Neural progenitor cell (in vitro differentiated cells): Measurements from ENCODE around the gene KIAA2012. TPM values are rescaled to one million over a fixed set of nuclear protein-coding genes. Genes with fewer than 3 reads are reported as not detected.

Source experiments
- DNase-seq: peaks from one replicate; pipeline ENCODE4 v3.0.0-alpha.2; 2016; ENCODE audit warnings: low spot score
- H2AFZ ChIP-seq: fragments of 200-600 bp; sonication (generic); replicated peaks from 2 replicates; pipeline ENCODE4 v1.6.1; 2016; ENCODE audit warnings: antibody characterized with exemption
- H3F3A ChIP-seq: fragments of 200-600 bp; sonication (generic); 2 replicates; pipeline ENCODE4 v1.6.1; 2016; ENCODE audit warnings: antibody characterized with exemption, low read depth
- H3K27ac ChIP-seq: fragments of 200-600 bp; sonication (generic); 2 replicates; pipeline ENCODE4 v1.5.1; 2016; ENCODE audit warnings: mild to moderate bottlenecking
- H3K27me3 ChIP-seq: fragments of 200-600 bp; sonication (generic); 2 replicates; pipeline ENCODE4 v1.6.1; 2016; ENCODE audit warnings: mild to moderate bottlenecking, moderate library complexity
- H3K36me3 ChIP-seq: fragments of 200-600 bp; sonication (generic); 2 replicates; pipeline ENCODE4 v1.5.1; 2016
- H3K4me1 ChIP-seq: fragments of 200-600 bp; sonication (generic); 2 replicates; pipeline ENCODE4 v1.6.1; 2016; ENCODE audit warnings: mixed run types
- H3K4me2 ChIP-seq: fragments of 200-600 bp; sonication (generic); 2 replicates; pipeline ENCODE4 v1.6.1; 2016
- H3K4me3 ChIP-seq: fragments of 200-600 bp; sonication (generic); 2 replicates; pipeline ENCODE4 v1.5.1; 2016
- H3K79me2 ChIP-seq: fragments of 200-600 bp; sonication (generic); 2 replicates; pipeline ENCODE4 v1.6.1; 2016; ENCODE audit warnings: low read depth
- H3K9ac ChIP-seq: fragments of 200-600 bp; sonication (generic); 2 replicates; pipeline ENCODE4 v1.6.1; 2016
- H3K9me3 ChIP-seq: fragments of 200-600 bp; sonication (generic); 2 replicates; pipeline ENCODE4 v1.5.1; 2016; ENCODE audit warnings: low read depth
- H4K20me1 ChIP-seq: fragments of 200-600 bp; sonication (generic); 2 replicates; pipeline ENCODE4 v1.6.1; 2016; ENCODE audit warnings: low read depth
- H3K27ac Mint-ChIP-seq: 3 replicates; pipeline ENCODE4 v1.8.0; 2021; ENCODE audit warnings: mixed read lengths
- H3K27me3 Mint-ChIP-seq: 2 replicates; pipeline ENCODE4 v1.8.0; 2022; ENCODE audit warnings: low read depth, mild to moderate bottlenecking, inconsistent platforms, moderate library complexity, mixed read lengths; ENCODE audit not compliant: insufficient read depth
- H3K36me3 Mint-ChIP-seq: 3 replicates; pipeline ENCODE4 v1.8.0; 2021; ENCODE audit warnings: mixed read lengths
- H3K4me1 Mint-ChIP-seq: 3 replicates; pipeline ENCODE4 v1.8.0; 2021; ENCODE audit warnings: mixed read lengths
- H3K4me3 Mint-ChIP-seq: 3 replicates; pipeline ENCODE4 v1.8.0; 2021; ENCODE audit warnings: mild to moderate bottlenecking, moderate library complexity, mixed read lengths
- H3K9me3 Mint-ChIP-seq: 3 replicates; pipeline ENCODE4 v1.8.0; 2020; ENCODE audit warnings: mixed read lengths
- EZH2 ChIP-seq: fragments of 200-600 bp; sonication (generic); IDR thresholded peaks from 2 replicates; pipeline ENCODE4 v1.6.1; 2017; ENCODE audit warnings: antibody characterized with exemption, mild to moderate bottlenecking, moderate library complexity
- EZH2phosphoT487 ChIP-seq: fragments of 200-600 bp; sonication (generic); IDR thresholded peaks from 2 replicates; pipeline ENCODE4 v1.6.1; 2017; ENCODE audit warnings: antibody characterized with exemption
- total RNA-seq: library from RNA; depleted of rRNA; stranded (reverse); fragments of >200 nt; gene quantifications from 2 replicates; pipeline ENCODE4 v1.2.3, GENCODE V29; 2015; ENCODE audit warnings: low replicate concordance
- TF ChIP-seq, protein P1 (sequence below): fragments of 200-600 bp; sonication (generic); IDR thresholded peaks from 2 replicates; pipeline ENCODE4 v1.5.1; 2017; ENCODE audit warnings: antibody characterized with exemption, mild to moderate bottlenecking

The KIAA2012 gene
- total RNA-seq, 1 donor from 2014 or later: not detected

DNA sequence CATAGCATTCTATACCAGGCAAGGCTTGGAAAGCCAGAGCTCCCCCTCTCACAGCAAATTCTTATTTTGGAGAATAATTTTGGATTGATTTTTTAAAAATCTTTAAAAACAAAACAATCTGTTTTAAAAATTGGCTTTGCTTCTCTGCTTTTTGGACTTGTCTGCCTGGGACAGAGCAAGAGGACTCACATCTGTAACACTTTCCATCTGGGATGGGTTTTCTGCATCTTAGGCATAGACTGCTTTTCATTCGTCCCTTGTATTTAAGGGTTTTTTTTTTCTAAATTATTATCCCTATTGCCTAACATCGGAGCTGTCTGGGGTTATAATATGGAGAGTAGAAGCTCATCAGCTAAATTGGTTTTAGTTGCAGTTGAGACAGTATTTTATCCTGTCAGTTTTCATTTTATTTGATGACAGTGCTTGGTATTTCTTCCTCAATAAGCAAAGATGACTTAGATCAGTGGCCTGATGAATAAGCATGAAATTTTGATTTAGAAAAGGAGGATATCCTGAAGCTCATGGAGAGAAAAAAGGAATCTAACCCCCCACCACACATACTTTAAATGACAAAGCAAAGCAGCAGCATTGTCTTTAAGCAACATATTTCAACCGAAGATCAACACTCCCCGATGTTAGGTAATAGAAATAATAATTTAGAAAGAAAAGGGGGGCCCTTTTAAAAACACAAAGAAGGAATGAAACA, 41.7 kb upstream of the KIAA2012 start:
- Histone ChIP-seq H3K27me3 (no peaks in the 10 kb centered on the region), H3K79me2 (peaks cover 51% of the 10 kb centered on the region), H3K27ac (no peak overlapping the region), H3K4me3 (peak overlapping the region; percentile 93), H3K4me2 (peak overlapping the region; percentile 83), H3F3A (peaks cover 46% of the 10 kb centered on the region), H3K9ac (no peak overlapping the region), H2AFZ (no peak overlapping the region), H3K4me1 (peaks cover 18% of the 10 kb centered on the region), H3K9me3 (no peaks in the 10 kb centered on the region), H3K36me3 (no peaks in the 10 kb centered on the region), H4K20me1 (peaks cover 23% of the 10 kb centered on the region)
- Mint-ChIP-seq H3K27ac (peak overlapping the region; percentile 100), H3K4me3 (peak overlapping the region; percentile 99), H3K4me1 (peaks cover 25% of the 10 kb centered on the region), H3K9me3 (no peaks in the 10 kb centered on the region), H3K27me3 (peaks cover 2% of the 10 kb centered on the region), H3K36me3 (no peaks in the 10 kb centered on the region)
- TF ChIP-seq EZH2 (no peak), EZH2phosphoT487 (no peak)
- TF ChIP-seq, protein P1, sequence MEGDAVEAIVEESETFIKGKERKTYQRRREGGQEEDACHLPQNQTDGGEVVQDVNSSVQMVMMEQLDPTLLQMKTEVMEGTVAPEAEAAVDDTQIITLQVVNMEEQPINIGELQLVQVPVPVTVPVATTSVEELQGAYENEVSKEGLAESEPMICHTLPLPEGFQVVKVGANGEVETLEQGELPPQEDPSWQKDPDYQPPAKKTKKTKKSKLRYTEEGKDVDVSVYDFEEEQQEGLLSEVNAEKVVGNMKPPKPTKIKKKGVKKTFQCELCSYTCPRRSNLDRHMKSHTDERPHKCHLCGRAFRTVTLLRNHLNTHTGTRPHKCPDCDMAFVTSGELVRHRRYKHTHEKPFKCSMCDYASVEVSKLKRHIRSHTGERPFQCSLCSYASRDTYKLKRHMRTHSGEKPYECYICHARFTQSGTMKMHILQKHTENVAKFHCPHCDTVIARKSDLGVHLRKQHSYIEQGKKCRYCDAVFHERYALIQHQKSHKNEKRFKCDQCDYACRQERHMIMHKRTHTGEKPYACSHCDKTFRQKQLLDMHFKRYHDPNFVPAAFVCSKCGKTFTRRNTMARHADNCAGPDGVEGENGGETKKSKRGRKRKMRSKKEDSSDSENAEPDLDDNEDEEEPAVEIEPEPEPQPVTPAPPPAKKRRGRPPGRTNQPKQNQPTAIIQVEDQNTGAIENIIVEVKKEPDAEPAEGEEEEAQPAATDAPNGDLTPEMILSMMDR: no peak
- no peak for DNase-seq

DNA sequence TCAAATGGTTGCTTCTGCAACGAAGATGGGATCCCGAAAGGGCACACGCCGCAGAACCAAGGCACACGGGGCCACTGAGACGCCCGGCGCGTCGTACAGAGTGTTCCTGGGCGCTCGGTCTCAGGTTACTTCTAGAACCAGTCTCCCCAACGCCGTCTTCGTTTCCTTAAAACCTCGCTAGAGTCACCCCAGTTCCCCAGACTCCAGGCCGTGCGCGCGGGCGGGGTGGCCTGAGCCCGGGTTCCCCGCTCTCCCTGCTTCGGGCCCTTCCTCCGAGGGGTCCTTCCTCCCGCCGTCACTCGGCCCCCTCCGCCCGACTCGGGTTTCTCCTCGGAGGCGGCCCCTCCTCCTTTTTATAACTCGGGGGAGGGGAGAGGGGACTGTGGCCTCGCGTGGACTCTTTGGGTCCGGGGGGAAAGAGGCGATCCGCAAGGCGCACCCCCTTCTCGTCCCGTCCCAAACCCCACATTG, 40.2 kb upstream of the KIAA2012 start:
- TF ChIP-seq, protein P1: no peak
- no peak for TF ChIP-seq EZH2phosphoT487
- no peak for TF ChIP-seq EZH2
- H3K27me3 ChIP-seq: no peaks in the 10 kb centered on the region
- Mint-ChIP-seq H3K27ac (peak overlapping the region; percentile 100), H3K4me1 (peaks cover 26% of the 10 kb centered on the region), H3K4me3 (peak overlapping the region; percentile 99), H3K27me3 (peaks cover 2% of the 10 kb centered on the region), H3K9me3 (no peaks in the 10 kb centered on the region), H3K36me3 (no peaks in the 10 kb centered on the region)
- H3K9me3 ChIP-seq: no peaks in the 10 kb centered on the region
- H3K4me1 ChIP-seq: peaks cover 22% of the 10 kb centered on the region
- peaks cover 38% of the 10 kb centered on the region for H4K20me1 ChIP-seq
- peak overlapping the region; percentile 93 for H3K4me3 ChIP-seq
- H2AFZ ChIP-seq: peak overlapping the region; percentile 48
- H3K4me2 ChIP-seq: peak overlapping the region; percentile 83
- peak overlapping the region; percentile 76 for H3K9ac ChIP-seq
- peak; percentile 87 for DNase-seq
- H3K79me2 ChIP-seq: peaks cover 66% of the 10 kb centered on the region
- H3K36me3 ChIP-seq: no peaks in the 10 kb centered on the region
- H3F3A ChIP-seq: peaks cover 60% of the 10 kb centered on the region
- peak overlapping the region; percentile 99 for H3K27ac ChIP-seq

DNA sequence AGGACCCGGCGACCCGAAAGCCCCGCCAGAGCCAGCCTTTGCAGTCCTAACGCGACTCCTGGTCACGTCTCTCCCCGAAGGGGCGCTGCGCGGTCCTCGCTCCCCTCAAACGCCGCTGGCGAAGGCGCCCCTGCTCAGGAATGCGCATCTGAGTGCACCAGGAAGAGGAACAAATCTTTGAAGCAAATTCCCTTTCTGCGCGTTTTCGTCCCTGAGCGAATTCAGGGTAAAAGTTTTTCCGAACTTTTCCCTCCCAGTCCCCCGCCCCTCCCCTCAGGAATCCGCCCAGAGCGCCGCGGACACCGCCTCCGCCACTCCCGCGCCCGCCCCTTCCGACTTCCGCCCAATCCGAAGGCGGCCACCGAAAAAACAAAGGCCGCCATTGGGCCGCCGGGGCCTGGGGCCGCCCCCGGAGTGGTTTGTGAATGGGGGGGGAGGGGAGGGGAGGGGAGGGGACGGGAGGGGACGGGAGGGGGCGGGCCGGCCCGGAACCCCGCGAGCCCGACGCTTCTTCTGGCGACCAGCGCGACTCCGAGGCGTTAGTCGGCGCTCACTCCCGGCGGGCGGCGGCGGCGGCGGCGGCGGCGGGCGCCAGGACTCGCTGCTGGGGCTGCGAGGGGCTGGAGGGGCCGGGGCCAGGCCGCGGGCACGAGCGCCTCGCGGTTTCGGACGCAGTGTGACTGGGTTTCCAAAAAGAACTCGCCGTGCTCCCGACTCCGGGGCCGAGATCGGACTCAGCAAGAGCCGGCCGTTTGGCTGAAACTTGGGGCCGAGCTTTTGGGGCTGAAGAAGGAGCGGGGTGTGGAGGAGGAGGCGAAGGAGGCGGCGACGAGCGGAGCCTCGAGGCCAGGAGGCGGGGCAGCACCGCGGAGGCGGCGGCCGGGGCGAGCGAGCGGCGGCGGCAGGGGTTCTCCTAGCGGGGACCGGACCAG, 39.5 kb upstream of the KIAA2012 start, which contains the start of gene FZD7:
Gene FZD7, plus strand, starts transcription at position 539 of the 932 bp plus-strand sequence. CDS start 793 bp downstream, outside the sequence.
- H3K27ac Mint-ChIP-seq: peak within 1 kb of the TSS; percentile 100
- H3K9ac ChIP-seq: peak within 1 kb of the TSS; percentile 76
- peaks cover 73% of the 10 kb centered on the region for H3K79me2 ChIP-seq
- H3K27me3 ChIP-seq: no peaks in the 10 kb centered on the region
- peak; percentile 97 for DNase-seq
- TF ChIP-seq EZH2 (peak; percentile 23), EZH2phosphoT487 (no peak)
- TF ChIP-seq, protein P1: peak; percentile 41
- H3K4me2 ChIP-seq: peak within 1 kb of the TSS; percentile 83
- H3K27ac ChIP-seq: peak within 1 kb of the TSS; percentile 99
- peak within 1 kb of the TSS; percentile 99 for H3K4me3 Mint-ChIP-seq
- peak within 1 kb of the TSS; percentile 48 for H2AFZ ChIP-seq
- H4K20me1 ChIP-seq: peaks cover 45% of the 10 kb centered on the region
- H3K4me3 ChIP-seq: peak within 1 kb of the TSS; percentile 93
- H3K27me3 Mint-ChIP-seq: peaks cover 2% of the 10 kb centered on the region
- H3K36me3 Mint-ChIP-seq: peaks cover 2% of the 10 kb centered on the region
- H3K9me3 Mint-ChIP-seq: no peaks in the 10 kb centered on the region
- H3F3A ChIP-seq: peaks cover 67% of the 10 kb centered on the region
- no peaks in the 10 kb centered on the region for H3K9me3 ChIP-seq
- H3K4me1 ChIP-seq: peaks cover 29% of the 10 kb centered on the region
- H3K36me3 ChIP-seq: no peaks in the 10 kb centered on the region
- H3K4me1 Mint-ChIP-seq: peaks cover 33% of the 10 kb centered on the region
